WI38 (cell line): ENCODE measurements around the gene CSNK1G3.

Source experiments
- H3K4me3 ChIP-seq: 2 replicates; pipeline ENCODE4 v1.5.1; 2011; ENCODE audit warnings: low read depth, mild to moderate bottlenecking, control low read depth, low read length
- TF ChIP-seq, protein P1 (sequence below): IDR thresholded peaks from 2 replicates; pipeline ENCODE4 v1.5.1; 2012; ENCODE audit warnings: low read depth, mild to moderate bottlenecking, control low read depth, low read length

The CSNK1G3 gene

DNA sequence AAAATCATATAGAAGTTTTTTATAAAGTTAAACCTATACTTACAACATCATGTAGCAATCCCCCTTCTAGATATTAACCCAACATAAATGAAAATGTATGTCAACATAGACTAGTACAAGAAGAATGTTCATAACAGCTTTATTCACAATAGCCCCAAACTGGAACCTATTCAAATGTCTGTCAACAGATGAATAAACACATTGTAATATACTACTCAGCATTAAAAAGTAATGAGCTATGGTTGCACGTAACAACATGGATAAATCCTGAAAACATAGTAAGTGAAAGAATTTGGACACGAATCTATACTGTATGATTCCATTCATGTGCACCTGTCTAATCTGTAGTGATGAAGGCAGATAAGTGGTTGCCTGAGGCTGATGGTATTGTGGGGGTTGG, 73.9 kb downstream of the CSNK1G3 start:
- TF ChIP-seq, protein P1, sequence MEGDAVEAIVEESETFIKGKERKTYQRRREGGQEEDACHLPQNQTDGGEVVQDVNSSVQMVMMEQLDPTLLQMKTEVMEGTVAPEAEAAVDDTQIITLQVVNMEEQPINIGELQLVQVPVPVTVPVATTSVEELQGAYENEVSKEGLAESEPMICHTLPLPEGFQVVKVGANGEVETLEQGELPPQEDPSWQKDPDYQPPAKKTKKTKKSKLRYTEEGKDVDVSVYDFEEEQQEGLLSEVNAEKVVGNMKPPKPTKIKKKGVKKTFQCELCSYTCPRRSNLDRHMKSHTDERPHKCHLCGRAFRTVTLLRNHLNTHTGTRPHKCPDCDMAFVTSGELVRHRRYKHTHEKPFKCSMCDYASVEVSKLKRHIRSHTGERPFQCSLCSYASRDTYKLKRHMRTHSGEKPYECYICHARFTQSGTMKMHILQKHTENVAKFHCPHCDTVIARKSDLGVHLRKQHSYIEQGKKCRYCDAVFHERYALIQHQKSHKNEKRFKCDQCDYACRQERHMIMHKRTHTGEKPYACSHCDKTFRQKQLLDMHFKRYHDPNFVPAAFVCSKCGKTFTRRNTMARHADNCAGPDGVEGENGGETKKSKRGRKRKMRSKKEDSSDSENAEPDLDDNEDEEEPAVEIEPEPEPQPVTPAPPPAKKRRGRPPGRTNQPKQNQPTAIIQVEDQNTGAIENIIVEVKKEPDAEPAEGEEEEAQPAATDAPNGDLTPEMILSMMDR, result no peak
- H3K4me3 ChIP-seq, result no peak overlapping the region

DNA sequence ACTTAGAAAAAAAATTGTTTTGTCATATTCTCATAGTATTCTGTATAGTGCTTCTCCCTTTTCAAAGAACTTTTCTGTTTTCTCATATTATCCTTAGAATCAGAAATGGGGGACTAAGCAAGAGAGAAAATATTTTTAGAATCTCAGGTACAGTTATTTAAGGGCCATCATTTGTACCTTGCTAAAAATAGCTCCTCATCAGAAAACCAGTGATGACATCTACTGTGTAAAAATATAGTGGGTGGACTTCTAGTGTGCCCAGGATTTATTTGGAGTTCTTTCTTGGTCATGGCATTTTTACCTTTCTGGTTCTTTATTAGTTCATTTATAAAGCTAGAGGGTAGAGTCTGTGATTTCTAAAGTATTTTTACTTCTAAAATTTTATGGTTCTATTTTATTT, 82.5 kb downstream of the CSNK1G3 start:
- TF ChIP-seq, protein P1, result no peak
- H3K4me3 ChIP-seq, result no peak overlapping the region

DNA sequence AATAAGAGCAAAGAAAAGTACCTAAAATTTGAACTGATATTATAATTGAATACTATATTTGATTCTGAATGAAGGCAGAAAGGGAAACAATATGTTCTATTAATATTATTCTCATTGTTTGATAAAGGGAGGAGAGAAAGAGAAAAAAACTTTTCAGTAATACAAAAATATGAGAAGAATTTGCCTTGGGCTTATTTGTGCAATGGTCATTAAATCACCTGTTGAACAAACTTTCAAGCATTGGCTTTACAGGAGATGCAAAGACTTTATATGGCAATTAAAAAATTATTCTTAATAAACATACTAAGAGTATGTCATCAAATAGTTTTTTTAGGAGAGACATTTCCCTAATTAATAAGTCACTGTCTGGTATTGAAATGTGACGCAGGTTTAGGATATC, 85.0 kb downstream of the CSNK1G3 start:
- TF ChIP-seq, protein P1, result no peak
- no peak overlapping the region for H3K4me3 ChIP-seq

DNA sequence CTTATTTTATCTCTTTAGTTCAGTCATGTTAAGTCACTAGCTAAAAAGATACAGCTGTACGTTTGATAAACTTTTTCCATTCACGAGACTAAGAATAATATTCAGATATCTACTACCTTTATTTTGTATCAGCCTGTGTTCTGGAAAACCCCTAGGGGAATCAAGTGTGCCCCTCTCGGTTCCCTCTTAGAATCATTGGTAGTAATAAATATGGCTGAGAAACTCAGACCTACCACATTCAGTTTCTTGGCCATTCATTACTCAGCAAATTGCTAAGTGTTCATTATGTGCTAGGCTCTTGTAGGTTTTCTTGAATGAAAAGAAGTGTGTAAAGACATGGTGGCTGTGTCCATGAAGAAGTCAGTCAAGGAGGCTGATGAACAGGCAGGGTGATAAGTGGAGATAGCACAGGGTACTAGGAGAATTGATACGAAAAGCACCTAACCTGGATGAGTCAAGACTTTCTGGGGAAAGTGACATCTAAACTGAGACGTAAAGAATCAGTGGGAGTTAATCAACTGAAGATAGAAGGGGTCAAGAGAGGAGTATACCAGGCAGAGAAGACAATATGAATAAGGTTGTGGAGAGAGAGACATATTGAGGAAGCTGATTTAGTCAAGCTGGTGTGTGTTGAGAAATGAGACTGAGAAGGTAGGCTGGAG, 86.2 kb downstream of the CSNK1G3 start:
- TF ChIP-seq, protein P1, result no peak
- H3K4me3 ChIP-seq, result no peak overlapping the region

DNA sequence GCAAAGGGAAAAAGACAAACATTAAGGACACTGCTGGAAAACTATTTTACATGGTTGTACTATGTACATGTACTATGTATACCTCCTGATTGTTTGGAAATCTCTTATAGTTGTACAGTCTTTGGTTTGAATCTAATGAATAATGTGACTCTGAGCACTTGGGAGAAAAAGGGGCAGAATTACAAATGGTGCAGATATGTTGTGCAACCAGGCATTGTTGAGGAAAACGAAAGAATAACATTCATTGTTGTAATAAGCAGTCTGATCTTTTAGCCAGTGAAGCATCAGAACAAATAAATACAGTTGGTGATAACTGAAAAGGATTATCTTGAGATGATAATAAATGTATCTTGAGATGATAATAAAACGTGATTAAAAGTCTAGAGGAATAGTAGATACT, 87.2 kb downstream of the CSNK1G3 start:
- TF ChIP-seq, protein P1, result no peak
- no peak overlapping the region for H3K4me3 ChIP-seq

DNA sequence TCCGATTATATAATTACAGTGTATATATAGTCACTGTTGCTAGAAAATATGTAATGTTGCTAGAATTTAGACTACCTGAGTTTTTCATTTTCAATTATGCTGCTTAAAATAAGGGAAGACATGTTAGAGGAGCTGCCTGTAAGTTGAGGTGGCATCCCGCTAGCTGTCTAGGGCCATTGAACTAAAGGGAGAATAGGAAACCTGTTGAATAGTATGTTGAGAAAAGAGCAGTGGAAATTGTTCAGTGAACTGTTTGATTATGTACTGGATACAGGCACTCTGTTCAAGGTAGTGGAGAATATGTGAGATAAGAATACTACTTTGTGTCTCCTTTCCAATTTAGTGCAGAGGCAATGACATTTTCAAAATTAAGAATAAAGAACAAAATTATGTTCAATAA, 89.6 kb downstream of the CSNK1G3 start:
- H3K4me3 ChIP-seq, result no peak overlapping the region
- TF ChIP-seq, protein P1, result no peak

DNA sequence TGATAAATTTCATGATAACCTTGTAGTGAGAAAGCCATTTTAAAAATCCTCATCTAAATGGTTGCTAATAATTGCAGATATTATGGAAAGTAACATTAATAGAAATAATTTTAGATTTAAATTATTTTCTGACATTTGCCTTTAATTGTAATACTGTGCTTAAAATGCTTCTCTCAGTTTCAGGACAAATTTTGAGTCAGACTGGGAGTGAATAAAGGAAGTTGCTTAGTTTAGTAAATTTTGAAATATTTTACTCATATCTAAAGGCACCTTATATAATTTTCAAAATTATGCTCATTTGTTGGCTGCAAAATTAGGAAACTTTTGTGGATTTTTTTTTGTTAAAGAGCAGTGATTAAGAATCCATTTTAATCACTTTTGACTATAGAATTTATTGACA, 93.8 kb downstream of the CSNK1G3 start:
- H3K4me3 ChIP-seq, result no peak overlapping the region
- TF ChIP-seq, protein P1, result no peak
